ENCODE measurements around the gene S100A3.

Gene S100A3

GRCh38 chr1:153513023-153513422 lies 36.0 kb downstream of the S100A3 start:
- DNase-seq (ENCODE audit: insufficient read length) (no peak), FAIRE-seq (no peak)
- TF ChIP-seq POLR2A (IDR thresholded peaks at IDR 0.05; ENCODE audit: low read depth, low read length) (no peak), POLR2AphosphoS5 (IDR thresholded peaks at IDR 0.05; ENCODE audit: low read depth, low read length) (no peak), TAF1 (IDR thresholded peaks at IDR 0.05; ENCODE audit: borderline replicate concordance, low read depth, low read length) (no peak)

- DNase-seq (ENCODE audit: insufficient read length) (peak; percentile 78), FAIRE-seq (peak; percentile 54)
These were observed 38.1 kb downstream of the S100A3 start for GRCh38 chr1:153510984-153511410.

GRCh38 chr1:153509729-153510354 lies 39.2 kb downstream of the S100A3 start:
- FAIRE-seq (no peak), DNase-seq (ENCODE audit: insufficient read length) (peak; percentile 51)
- no peak for TF ChIP-seq POLR2AphosphoS5 (IDR thresholded peaks at IDR 0.05; ENCODE audit: low read depth, low read length)
- TF ChIP-seq TAF1 (IDR thresholded peaks at IDR 0.05; ENCODE audit: borderline replicate concordance, low read depth, low read length) = no peak
- TF ChIP-seq POLR2A (IDR thresholded peaks at IDR 0.05; ENCODE audit: low read depth, low read length) = no peak

More at GRCh38 chr1:153510984-153511410, 38.1 kb downstream of the S100A3 start:
- no peak for TF ChIP-seq POLR2AphosphoS5 (IDR thresholded peaks at IDR 0.05; ENCODE audit: low read depth, low read length)
- TF ChIP-seq TAF1 (IDR thresholded peaks at IDR 0.05; ENCODE audit: borderline replicate concordance, low read depth, low read length) = no peak
- no peak for TF ChIP-seq POLR2A (IDR thresholded peaks at IDR 0.05; ENCODE audit: low read depth, low read length)

GRCh38 chr1:153509036-153509435 lies 40.0 kb downstream of the S100A3 start:
- DNase-seq (ENCODE audit: insufficient read length) (no peak), FAIRE-seq (no peak)
- TF ChIP-seq POLR2AphosphoS5 (IDR thresholded peaks at IDR 0.05; ENCODE audit: low read depth, low read length) (no peak), POLR2A (IDR thresholded peaks at IDR 0.05; ENCODE audit: low read depth, low read length) (no peak), TAF1 (IDR thresholded peaks at IDR 0.05; ENCODE audit: borderline replicate concordance, low read depth, low read length) (no peak)

- FAIRE-seq = no peak
- TF ChIP-seq POLR2A (IDR thresholded peaks at IDR 0.05; ENCODE audit: low read depth, low read length) = no peak
- TF ChIP-seq POLR2AphosphoS5 (IDR thresholded peaks at IDR 0.05; ENCODE audit: low read depth, low read length) = no peak
- no peak for TF ChIP-seq TAF1 (IDR thresholded peaks at IDR 0.05; ENCODE audit: borderline replicate concordance, low read depth, low read length)
- no peak for DNase-seq (ENCODE audit: insufficient read length)
These were observed 41.0 kb downstream of the S100A3 start for GRCh38 chr1:153507926-153508583.

- FAIRE-seq (no peak), DNase-seq (ENCODE audit: insufficient read length) (no peak)
- no peak for TF ChIP-seq TAF1 (IDR thresholded peaks at IDR 0.05; ENCODE audit: borderline replicate concordance, low read depth, low read length)
- no peak for TF ChIP-seq POLR2AphosphoS5 (IDR thresholded peaks at IDR 0.05; ENCODE audit: low read depth, low read length)
- TF ChIP-seq POLR2A (IDR thresholded peaks at IDR 0.05; ENCODE audit: low read depth, low read length) = no peak
These were observed 42.1 kb downstream of the S100A3 start for GRCh38 chr1:153506831-153507413.

GRCh38 chr1:153506386-153506785 lies 42.7 kb downstream of the S100A3 start:
- DNase-seq (ENCODE audit: insufficient read length) = no peak
- no peak for TF ChIP-seq POLR2AphosphoS5 (IDR thresholded peaks at IDR 0.05; ENCODE audit: low read depth, low read length)
- no peak for TF ChIP-seq POLR2A (IDR thresholded peaks at IDR 0.05; ENCODE audit: low read depth, low read length)
- no peak for TF ChIP-seq TAF1 (IDR thresholded peaks at IDR 0.05; ENCODE audit: borderline replicate concordance, low read depth, low read length)
- no peak for FAIRE-seq

- no peak for FAIRE-seq
- no peak for DNase-seq (ENCODE audit: insufficient read length)
- TF ChIP-seq POLR2A (IDR thresholded peaks at IDR 0.05; ENCODE audit: low read depth, low read length) = no peak
- TF ChIP-seq TAF1 (IDR thresholded peaks at IDR 0.05; ENCODE audit: borderline replicate concordance, low read depth, low read length) = no peak
- TF ChIP-seq POLR2AphosphoS5 (IDR thresholded peaks at IDR 0.05; ENCODE audit: low read depth, low read length) = no peak
These were observed 43.5 kb downstream of the S100A3 start for GRCh38 chr1:153505576-153505975.

- FAIRE-seq (no peak), DNase-seq (ENCODE audit: insufficient read length) (no peak)
- no peak for TF ChIP-seq POLR2A (IDR thresholded peaks at IDR 0.05; ENCODE audit: low read depth, low read length)
- no peak for TF ChIP-seq POLR2AphosphoS5 (IDR thresholded peaks at IDR 0.05; ENCODE audit: low read depth, low read length)
- no peak for TF ChIP-seq TAF1 (IDR thresholded peaks at IDR 0.05; ENCODE audit: borderline replicate concordance, low read depth, low read length)
These were observed 45.3 kb downstream of the S100A3 start for GRCh38 chr1:153503766-153504165.

GRCh38 chr1:153498746-153499145 lies 50.3 kb downstream of the S100A3 start:
- DNase-seq (ENCODE audit: insufficient read length) = no peak
- no peak for FAIRE-seq

More at GRCh38 chr1:153498746-153499145, 50.3 kb downstream of the S100A3 start:
- TF ChIP-seq POLR2AphosphoS5 (IDR thresholded peaks at IDR 0.05; ENCODE audit: low read depth, low read length) (no peak), TAF1 (IDR thresholded peaks at IDR 0.05; ENCODE audit: borderline replicate concordance, low read depth, low read length) (no peak), POLR2A (IDR thresholded peaks at IDR 0.05; ENCODE audit: low read depth, low read length) (no peak)

All from GM12892 (cell line).